T-helper 1 cell treated with Interleukin-12 subunit alpha and Interleukin-12 subunit beta and Interleukin-4 antibody, amounts not matched to agents 30 ng/mL and 1 ng/mL, for 36 hours (primary cell): ENCODE measurements around the gene ANO4. TPM values are rescaled to one million over a fixed set of nuclear protein-coding genes. Genes with fewer than 3 reads are reported as not detected.
"Not testable (repeated sequence)": the region's sequence is repeated elsewhere in the genome, so short reads cannot be mapped to it uniquely, and the experiment has no call there.

Source experiments
- intact Hi-C: fragments of 100-400 bp; cut with micrococcal nuclease; formaldehyde crosslinking; loops from one replicate; pipeline ENCODE4 v1.15.1; 2024
- total RNA-seq: library from RNA; stranded (reverse); gene quantifications from 2 replicates; pipeline ENCODE4 v1.2.3, GENCODE V29; 2022

ANO4 gene
- total RNA-seq, 1 donor from 2014 or later = not detected

- intact Hi-C loops = no loop called here
Observed at GRCh38 chr12:101038289-101038871, 243.8 kb downstream of the ANO4 start.

GRCh38 chr12:101039848-101040531 is 245.4 kb downstream of the ANO4 start:
- intact Hi-C loops = no loop called here

DNA sequence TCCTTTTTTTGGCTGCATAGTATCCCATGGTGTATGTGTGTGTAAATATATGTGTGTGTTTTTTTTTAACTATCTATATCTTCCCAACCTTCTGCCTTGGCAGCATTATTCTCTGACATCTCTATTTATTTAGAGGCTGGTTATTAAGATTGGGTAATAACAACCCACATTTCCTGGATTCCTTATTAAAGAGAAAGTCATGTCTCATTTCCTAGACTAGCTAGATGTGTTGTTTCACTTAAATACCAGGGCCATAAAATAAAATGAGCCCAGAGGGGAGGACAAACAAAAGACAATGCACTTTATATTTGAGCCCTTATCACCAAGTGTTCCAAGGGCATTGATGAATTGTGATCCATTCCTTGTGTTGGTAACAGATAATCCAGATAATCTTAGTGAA is 246.4 kb downstream of the ANO4 start:
- intact Hi-C loops = no loop called here

- intact Hi-C loops = no loop called here
Observed at GRCh38 chr12:101042211-101042610, 247.6 kb downstream of the ANO4 start.

- intact Hi-C loops = no loop called here
Observed at GRCh38 chr12:101044512-101045059, 250.0 kb downstream of the ANO4 start.

- intact Hi-C loops = no loop called here
Observed at GRCh38 chr12:101045486-101046464, 251.2 kb downstream of the ANO4 start.

DNA sequence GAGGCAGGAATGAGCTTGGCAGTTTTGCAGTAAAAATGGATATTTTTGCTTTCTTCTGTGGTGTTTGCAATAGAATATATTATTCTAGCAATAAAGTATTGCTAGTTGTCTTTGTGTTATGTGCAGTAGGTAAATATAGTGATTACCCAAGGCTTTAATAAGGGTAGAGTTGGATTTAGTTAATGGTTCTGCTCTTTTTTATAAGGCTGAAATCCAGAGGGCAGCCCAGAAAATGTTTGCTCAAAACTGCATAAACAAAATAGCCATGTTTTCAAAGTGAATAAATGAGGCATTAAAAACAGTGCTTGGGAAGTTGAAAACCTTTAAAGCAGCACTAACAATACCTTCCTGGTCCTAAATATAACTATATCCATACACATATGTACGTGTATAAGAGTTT is 253.1 kb downstream of the ANO4 start:
- intact Hi-C loops = no loop called here

DNA sequence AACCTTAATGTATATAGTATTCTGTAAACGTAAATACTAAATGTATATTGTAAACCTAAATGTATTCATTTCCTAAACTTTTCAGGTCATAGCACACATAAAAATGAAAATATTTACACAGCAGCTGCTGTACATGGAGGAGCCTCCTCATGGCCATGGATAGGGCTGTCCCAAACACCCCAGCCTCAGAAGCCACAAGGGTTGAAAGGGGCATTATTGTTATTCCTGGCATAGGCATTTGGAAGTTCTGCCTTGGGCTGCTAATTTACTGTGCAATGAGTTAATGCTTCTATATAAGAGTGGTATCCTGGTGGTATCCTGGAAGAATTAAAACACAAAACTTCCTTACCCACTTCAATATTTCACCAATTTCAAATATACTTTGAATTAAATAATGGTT is 256.1 kb downstream of the ANO4 start:
- intact Hi-C loops = no loop called here

GRCh38 chr12:101051151-101051550 is 256.6 kb downstream of the ANO4 start:
- intact Hi-C loops = no loop called here

DNA sequence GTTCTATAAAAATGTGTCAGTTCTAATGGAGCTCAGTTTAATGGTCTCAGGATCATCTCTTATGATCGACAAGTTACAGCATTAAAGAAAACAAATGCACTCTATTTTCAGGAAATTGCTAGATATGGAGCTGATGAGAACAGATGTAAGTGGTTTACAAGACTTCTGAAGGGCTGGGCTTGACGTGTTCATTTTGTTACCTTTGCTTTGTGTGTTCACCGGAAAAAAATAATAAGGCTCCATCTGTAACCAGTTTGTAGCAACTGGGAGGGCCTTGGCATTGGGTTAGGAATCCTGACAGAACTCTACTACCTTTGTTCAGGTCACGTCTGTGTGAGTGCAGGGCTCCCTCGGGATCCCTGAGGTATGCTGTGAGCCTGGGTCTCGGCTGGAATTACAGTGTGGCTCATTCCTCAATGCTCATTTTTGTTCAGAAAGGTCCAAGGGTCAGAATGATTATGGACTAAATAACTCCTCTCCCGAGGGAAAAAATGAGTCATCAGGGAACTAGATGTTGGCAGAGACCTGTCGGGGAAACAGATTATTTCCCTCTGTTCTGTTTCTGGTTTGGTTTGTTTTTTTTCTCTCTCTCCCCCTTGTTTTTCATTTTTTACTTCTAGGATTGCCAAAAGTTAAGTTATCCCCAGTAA is 257.4 kb downstream of the ANO4 start:
- intact Hi-C loops = no loop called here

DNA sequence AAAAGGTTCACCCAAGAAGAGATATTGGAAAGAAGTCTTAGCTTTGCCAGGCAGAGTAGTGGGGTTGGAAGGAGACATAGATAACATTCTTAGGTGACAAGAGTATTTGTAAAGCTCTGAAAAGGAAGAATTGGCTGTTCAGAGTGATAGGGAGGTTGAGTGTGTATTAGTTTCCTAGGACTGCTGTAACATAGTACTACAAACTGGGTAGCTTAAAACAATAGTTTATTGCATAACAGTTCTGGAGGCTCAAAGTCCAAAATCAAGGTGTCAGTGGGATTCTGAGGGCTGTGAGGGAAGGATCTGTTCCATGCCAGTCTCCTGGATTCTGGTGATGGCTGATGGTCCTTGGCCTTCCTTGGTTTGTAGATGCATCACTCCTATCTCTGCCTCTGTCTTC is 258.6 kb downstream of the ANO4 start:
- intact Hi-C loops = no loop called here

DNA sequence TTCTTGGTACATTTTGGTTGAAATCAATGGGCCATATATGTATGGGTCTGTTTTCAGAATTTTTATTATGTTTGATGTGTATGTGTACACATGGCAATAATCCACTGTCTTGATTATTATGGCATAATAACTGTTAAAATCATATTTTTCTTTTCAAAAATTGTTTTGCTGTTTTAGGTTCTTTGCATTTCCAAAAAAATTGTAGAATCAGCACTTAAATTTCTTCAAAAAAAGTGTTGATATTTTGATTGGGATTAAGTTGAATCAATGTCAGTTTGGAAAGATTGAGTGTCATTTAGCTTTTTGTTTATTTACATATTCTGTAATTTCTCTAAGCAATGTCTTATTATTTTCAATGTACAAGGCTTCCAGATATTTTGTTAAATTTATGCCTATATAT is 261.4 kb downstream of the ANO4 start:
- intact Hi-C loops = no loop called here

- intact Hi-C loops = not testable (repeated sequence)
Observed at GRCh38 chr12:101062508-101062907, 267.9 kb downstream of the ANO4 start.

DNA sequence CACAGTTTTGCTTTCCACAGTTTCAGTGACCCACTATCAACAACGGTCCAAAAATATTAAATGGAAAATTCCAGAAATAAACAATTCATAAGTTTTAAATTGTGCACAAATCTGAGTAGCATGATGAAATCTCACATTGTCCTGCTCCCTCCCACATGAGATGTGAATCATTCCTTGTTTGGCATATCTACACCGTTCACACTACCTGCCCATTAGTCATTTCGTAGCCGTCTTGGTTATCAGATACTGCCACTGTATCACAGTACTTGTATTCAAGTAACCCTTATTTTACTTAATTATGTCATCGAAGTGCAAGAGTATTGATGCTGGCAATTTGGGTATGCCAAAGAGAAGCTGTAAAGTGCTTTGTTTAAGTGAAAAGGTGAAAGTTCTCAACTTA is 270.1 kb downstream of the ANO4 start:
- intact Hi-C loops = no loop called here

GRCh38 chr12:101066489-101066888 is 271.9 kb downstream of the ANO4 start:
- intact Hi-C loops = no loop called here

DNA sequence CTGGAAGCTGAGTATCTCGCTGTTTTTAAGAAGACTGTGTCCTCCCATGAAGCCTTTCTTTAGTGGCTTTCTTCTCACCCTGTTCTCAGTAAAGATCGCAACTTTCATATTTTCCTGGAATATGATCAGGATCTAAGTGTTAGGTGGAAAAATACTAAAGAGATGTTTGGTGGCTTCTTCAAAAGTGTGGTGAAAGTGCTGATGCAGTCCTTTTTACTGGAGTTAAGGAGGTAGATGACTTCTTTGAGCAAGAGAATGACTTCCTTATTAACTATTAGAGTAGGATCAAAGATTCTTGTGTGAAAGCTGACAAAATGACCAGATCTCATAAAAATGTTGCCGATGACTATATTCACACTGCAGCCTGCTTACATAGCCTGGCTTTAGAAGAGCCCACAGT is 273.8 kb downstream of the ANO4 start:
- intact Hi-C loops = no loop called here

DNA sequence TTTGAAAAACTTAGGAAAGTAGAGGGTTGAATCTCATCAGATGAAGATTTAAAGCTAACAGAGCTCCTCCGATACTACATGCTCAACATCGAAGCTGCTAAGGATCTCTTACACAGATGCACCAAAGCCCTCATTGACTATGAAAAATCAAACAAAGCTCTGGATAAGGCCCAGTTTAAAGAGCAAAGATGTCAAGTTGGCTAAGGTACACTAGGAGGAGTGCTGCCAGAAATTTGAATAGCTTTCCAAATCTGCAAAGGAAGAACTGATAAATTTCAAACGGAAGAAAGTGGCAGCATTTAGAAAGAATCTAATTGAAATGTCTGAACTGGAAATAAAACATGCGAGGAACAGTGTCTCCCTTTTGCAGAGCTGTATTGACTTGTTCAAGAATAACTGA is 274.3 kb downstream of the ANO4 start:
- intact Hi-C loops = no loop called here

DNA sequence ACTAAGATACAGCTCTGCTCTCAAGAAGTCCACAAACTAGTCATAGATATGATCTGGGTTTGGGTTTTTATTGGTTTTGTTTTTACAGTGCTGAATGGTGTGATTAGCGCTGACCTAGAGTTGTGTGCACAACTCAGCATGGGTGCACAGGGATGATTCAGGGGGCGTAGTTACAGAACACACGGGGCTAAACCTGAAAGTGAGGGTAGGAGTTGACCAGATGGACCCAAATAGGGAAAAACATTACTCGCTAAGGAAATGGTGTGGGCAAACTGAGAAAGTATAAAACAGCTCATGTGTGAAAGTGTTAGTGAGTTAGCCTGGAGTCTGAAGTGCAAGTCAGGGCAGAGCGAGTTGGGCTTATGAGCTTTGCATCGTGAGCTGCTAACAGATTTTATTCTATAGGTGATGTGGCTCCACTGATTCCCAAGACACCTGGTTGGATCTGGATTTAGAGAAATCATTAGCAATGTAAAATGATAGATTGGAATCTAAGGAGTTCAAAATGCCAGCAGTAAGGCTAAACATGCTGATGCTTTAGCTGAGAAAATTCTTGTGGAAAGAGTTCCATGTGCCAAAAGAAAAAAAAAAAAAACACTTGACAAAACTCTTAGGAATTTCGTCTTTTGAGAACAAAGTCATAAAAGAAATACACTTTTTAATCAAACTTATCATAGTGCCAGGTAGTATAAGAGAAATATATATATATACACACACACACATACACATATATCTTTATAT is 280.5 kb downstream of the ANO4 start:
- intact Hi-C loops = no loop called here

GRCh38 chr12:101076921-101077320 is 282.3 kb downstream of the ANO4 start:
- intact Hi-C loops = no loop called here

- intact Hi-C loops = no loop called here
Observed at GRCh38 chr12:101077791-101078528, 283.4 kb downstream of the ANO4 start.
